Right atrium auricular region (tissue), 2 donors: ENCODE results near the gene POGZ. TPM values are rescaled to one million over a fixed set of nuclear protein-coding genes. Genes with fewer than 3 reads are reported as not detected.
"Not testable (repeated sequence)": the region's sequence is repeated elsewhere in the genome, so short reads cannot be mapped to it uniquely, and the experiment has no call there.

Experiments used
- DNase-seq: peaks from one replicate; pipeline ENCODE4 v3.0.0-alpha.2; 2019; ENCODE audit warnings: low spot score
- H3K27ac ChIP-seq, 2 donors: fragments of 200-600 bp; sonication (generic); 1 replicate in 1 of 2; 2 replicates in 1 of 2; pipeline ENCODE4 v1.5.1; 2016 to 2019
- H3K27me3 ChIP-seq, 2 donors: fragments of 200-600 bp; sonication (generic); one replicate each; pipeline versions ENCODE4 v1.5.1 to v1.6.0; 2017 to 2019
- H3K36me3 ChIP-seq: fragments of 200-600 bp; sonication (generic); one replicate; pipeline ENCODE4 v1.5.1; 2016
- H3K4me1 ChIP-seq, 2 donors: fragments of 200-600 bp; sonication (generic); one replicate each; pipeline versions ENCODE4 v1.5.1 to v1.6.0; 2017 to 2019
- H3K4me3 ChIP-seq, 2 donors: fragments of 200-600 bp; sonication (generic); 1 replicate in 1 of 2; 2 replicates in 1 of 2; pipeline ENCODE4 v1.5.1; 2017 to 2019; ENCODE audit warnings: mild to moderate bottlenecking in 1 of 2, moderate library complexity in 1 of 2
- H3K9me3 ChIP-seq, 2 donors: fragments of 200-600 bp; sonication (generic); one replicate each; pipeline ENCODE4 v1.5.1; 2019
- CTCF ChIP-seq, 2 donors: fragments of 200-600 bp; sonication (generic); IDR thresholded peaks; one replicate each; pipeline ENCODE4 v1.5.1; 2019; ENCODE audit warnings: antibody characterized with exemption in 2 of 2
- total RNA-seq, 2 donors: library from RNA; depleted of rRNA; stranded (reverse); fragments of >200 nt; gene quantifications; one replicate each; pipeline ENCODE4 v1.1.0, GENCODE V29; 2016

The POGZ gene
- total RNA-seq, 2 donors from 2014 or later = 21.8 to 29.2 TPM

DNA sequence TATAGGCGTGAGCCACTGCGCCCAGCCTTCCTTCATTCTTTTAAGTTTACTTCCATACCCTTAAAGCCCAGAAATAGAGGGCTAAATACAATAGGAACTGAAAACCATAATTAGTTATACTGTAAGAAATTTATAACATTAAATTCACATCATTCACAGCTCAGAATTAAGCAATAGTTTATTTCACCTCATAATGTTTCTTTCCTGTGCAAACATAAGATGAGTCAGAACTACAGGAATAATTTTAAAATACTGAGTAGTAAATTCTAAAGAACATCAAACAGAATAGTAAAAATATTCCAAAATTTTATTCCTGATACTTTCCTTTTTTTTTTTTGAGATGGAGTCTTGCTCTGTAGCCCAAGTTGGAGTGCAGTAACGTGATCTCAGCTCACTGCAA is 24.1 kb downstream of the POGZ start:
- no peak for TF ChIP-seq CTCF (IDR thresholded peaks at IDR 0.05)
- Histone ChIP-seq H3K4me3 (no peak overlapping the region), H3K36me3 (peaks cover 8% of the 10 kb centered on the region), H3K9me3 (no peaks in the 10 kb centered on the region), H3K4me1 (peaks cover 0 to 8% of the 10 kb centered on the region in 2 donors), H3K27ac (no peak overlapping the region), H3K27me3 (no peaks in the 10 kb centered on the region)
- no peak for DNase-seq

- not testable (repeated sequence) for H3K4me1 ChIP-seq, H3K4me3 ChIP-seq, H3K27me3 ChIP-seq, H3K9me3 ChIP-seq, DNase-seq, H3K27ac ChIP-seq
- H3K36me3 ChIP-seq = peaks cover 18% of the 10 kb centered on the region
Measured at GRCh38 chr1:151433827-151434226, 25.5 kb downstream of the POGZ start.

DNA sequence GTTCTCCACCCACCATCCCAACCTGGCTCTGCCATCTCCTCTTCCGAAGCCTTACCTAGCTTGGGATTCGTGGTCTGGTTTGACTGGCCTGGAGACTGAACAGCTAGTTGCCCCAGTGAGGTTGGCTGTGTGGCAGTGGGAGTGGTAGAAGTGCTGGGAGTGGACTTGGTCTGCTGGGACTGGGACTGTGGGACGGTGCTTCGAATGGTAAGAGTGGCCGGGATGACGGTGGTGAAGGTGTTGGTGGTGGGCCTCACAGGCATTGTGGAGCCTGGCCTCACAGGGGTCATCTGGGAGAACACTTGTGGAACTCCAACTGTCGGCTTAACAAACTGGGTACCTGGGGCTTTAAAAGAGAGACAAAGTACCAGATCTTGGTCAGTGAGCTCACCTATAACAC is 31.2 kb downstream of the POGZ start:
- no peaks in the 10 kb centered on the region for H3K9me3 ChIP-seq
- H3K36me3 ChIP-seq = peaks cover 64% of the 10 kb centered on the region
- DNase-seq = no peak
- TF ChIP-seq CTCF (IDR thresholded peaks at IDR 0.05) = no peak
- H3K4me1 ChIP-seq = peaks cover 0 to 6% of the 10 kb centered on the region in 2 donors
- H3K27ac ChIP-seq = no peak overlapping the region
- H3K27me3 ChIP-seq = no peaks in the 10 kb centered on the region
- H3K4me3 ChIP-seq = no peak overlapping the region

DNA sequence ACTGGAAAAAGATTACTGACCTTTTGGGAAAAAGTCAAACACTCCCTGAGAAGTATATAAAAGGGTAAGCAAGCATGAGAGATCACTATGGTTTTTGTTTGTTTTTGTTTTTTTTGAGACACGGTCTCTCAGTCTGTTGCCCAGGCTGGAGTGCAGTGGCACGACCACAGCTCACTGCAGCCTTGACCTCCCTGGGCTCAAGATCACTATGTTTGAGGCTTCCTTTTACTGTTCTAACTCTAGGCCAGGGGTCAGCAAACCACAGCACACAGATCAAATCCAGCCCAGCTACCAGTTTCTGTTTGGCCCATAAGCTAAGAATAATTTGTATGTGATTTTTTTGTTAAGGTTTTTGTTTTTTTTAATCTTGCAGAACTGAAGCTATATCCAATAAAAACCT is 34.2 kb downstream of the POGZ start:
- Histone ChIP-seq H3K4me3 (no peak overlapping the region), H3K27ac (no peak overlapping the region), H3K36me3 (peaks cover 86% of the 10 kb centered on the region), H3K9me3 (no peaks in the 10 kb centered on the region), H3K4me1 (peaks cover 0 to 6% of the 10 kb centered on the region in 2 donors), H3K27me3 (no peaks in the 10 kb centered on the region)
- DNase-seq = no peak
- no peak for TF ChIP-seq CTCF (IDR thresholded peaks at IDR 0.05)

DNA sequence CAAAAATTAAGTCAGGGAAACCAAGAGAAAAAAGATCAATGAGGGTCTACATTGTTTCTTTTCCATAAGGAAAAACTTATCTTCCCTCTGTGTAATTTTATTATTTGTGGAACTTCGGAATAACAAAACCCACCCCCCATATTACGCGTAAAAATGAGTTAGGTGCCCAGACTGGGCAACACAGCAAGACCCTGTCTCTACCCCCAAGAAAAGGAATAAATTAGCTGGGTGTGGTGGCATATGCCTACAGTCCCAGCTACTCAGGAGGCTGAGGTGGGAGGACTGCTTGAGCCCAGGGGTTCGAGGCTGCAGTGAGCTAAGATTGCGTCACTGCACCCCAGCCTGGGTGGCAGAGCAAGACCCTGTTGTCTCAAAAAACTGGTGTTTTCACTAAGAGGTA is 39.5 kb downstream of the POGZ start:
- Histone ChIP-seq H3K4me1 (peaks cover 0 to under 1% of the 10 kb centered on the region in 2 donors), H3K4me3 (no peak overlapping the region), H3K9me3 (no peaks in the 10 kb centered on the region), H3K27ac (no peak overlapping the region), H3K36me3 (peaks cover 79% of the 10 kb centered on the region), H3K27me3 (no peaks in the 10 kb centered on the region)
- DNase-seq = no peak
- no peak for TF ChIP-seq CTCF (IDR thresholded peaks at IDR 0.05)

DNA sequence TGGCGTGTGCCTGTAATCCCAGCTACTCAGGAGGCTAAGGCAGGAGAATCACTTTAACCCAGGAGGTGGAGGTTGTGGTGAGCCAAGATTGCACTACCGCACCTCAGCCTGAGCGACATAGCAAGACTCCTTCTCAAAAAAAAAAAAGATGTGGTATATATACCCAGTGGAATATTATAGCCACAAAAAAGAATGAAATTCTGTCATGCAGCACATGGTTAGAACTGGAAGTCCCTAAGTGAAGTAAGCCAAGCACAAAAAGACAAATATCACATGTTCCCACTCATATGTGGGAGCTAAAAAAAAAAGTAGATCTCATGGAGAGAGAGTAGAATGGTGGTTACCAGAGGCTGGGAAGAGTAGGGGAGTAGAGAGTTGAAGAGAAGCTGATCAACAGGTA is 41.2 kb downstream of the POGZ start:
- Histone ChIP-seq H3K36me3 (peaks cover 74% of the 10 kb centered on the region), H3K4me3 (no peak overlapping the region), H3K27ac (no peak overlapping the region), H3K9me3 (no peaks in the 10 kb centered on the region), H3K4me1 (no peaks in the 10 kb centered on the region), H3K27me3 (no peaks in the 10 kb centered on the region)
- TF ChIP-seq CTCF (IDR thresholded peaks at IDR 0.05) = no peak
- DNase-seq = no peak
